ENCODE data around the gene FAM163A. TPM values are rescaled to one million over a fixed set of nuclear protein-coding genes. Genes with fewer than 3 reads are reported as not detected.

FAM163A gene
- total RNA-seq, 1 experiment from 2014 or later, result not detected

GRCh38 chr1:179731643-179732042, 11.4 kb upstream of the FAM163A start:
- peaks cover 2% of the 10 kb centered on the region; the same call in 1 of the 2 replicates for H3K27me3 ChIP-seq (replicated peaks; ENCODE audit: control insufficient read depth, insufficient read depth, low read length)
- Mint-ChIP-seq H3K9me3 (ENCODE audit: unreplicated experiment) (no peaks in the 10 kb centered on the region), H3K27ac (ENCODE audit: unreplicated experiment) (no peak overlapping the region), H3K27me3 (ENCODE audit: insufficient read depth, unreplicated experiment) (peaks cover 3% of the 10 kb centered on the region), H3K4me3 (ENCODE audit: unreplicated experiment) (no peak overlapping the region), H3K4me1 (ENCODE audit: low read depth, unreplicated experiment) (no peaks in the 10 kb centered on the region), H3K36me3 (ENCODE audit: insufficient read depth, unreplicated experiment) (no peaks in the 10 kb centered on the region)
- no peaks in the 10 kb centered on the region for H3K36me3 ChIP-seq (ENCODE audit: control insufficient read depth, insufficient read depth, low read length)
- BruUV-seq (replicated peaks), result no TSS peak
- no peak overlapping the region for H3K4me3 ChIP-seq (ENCODE audit: low read depth, low read length)
- TF ChIP-seq, protein P1, sequence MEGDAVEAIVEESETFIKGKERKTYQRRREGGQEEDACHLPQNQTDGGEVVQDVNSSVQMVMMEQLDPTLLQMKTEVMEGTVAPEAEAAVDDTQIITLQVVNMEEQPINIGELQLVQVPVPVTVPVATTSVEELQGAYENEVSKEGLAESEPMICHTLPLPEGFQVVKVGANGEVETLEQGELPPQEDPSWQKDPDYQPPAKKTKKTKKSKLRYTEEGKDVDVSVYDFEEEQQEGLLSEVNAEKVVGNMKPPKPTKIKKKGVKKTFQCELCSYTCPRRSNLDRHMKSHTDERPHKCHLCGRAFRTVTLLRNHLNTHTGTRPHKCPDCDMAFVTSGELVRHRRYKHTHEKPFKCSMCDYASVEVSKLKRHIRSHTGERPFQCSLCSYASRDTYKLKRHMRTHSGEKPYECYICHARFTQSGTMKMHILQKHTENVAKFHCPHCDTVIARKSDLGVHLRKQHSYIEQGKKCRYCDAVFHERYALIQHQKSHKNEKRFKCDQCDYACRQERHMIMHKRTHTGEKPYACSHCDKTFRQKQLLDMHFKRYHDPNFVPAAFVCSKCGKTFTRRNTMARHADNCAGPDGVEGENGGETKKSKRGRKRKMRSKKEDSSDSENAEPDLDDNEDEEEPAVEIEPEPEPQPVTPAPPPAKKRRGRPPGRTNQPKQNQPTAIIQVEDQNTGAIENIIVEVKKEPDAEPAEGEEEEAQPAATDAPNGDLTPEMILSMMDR (IDR thresholded peaks at IDR 0.05; ENCODE audit: insufficient read depth in 1 of 2, low read depth in 1 of 2, low read length in 1 of 2, severe bottlenecking in 1 of 2, unreplicated experiment in 1 of 2), result no peak
- intact Hi-C loops (cut with micrococcal nuclease; ENCODE audit: unreplicated experiment), result no loop called here
- ChIA-PET CTCF (no interaction called here), POLR2A (no interaction called here)
- DNase-seq, result no peak
- no peaks in the 10 kb centered on the region for H3K9me3 ChIP-seq
- H3K4me1 ChIP-seq, result no peaks in the 10 kb centered on the region

DNA sequence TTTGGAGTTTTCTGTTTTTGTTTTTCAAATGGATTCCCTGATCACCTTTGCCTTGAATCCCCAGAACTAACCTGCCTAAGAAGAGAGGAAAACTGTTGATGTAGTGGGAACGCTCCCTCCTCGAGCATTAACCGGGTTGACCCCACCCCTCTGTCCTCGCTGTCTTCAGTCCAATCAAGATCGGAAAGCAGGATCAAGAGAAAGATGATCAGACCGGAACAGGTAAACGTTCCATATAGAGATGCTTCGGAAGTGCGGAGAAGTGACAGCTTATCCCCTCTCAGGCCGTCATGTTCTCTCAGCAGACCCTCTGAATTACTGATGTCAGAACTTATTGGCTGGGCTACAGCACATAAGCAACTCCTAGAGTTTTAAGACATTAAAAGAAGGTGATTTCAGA, 800 bp upstream of the FAM163A start:
- TF ChIP-seq, protein P1 (IDR thresholded peaks at IDR 0.05; ENCODE audit: insufficient read depth in 1 of 2, low read depth in 1 of 2, low read length in 1 of 2, severe bottlenecking in 1 of 2, unreplicated experiment in 1 of 2), result no peak
- no peak for DNase-seq
- Histone ChIP-seq H3K4me3 (ENCODE audit: low read depth, low read length) (no peak overlapping the region), H3K9me3 (no peaks in the 10 kb centered on the region), H3K27me3 (replicated peaks; ENCODE audit: control insufficient read depth, insufficient read depth, low read length) (no peaks in the 10 kb centered on the region; the same call in 1 of the 2 replicates), H3K4me1 (no peaks in the 10 kb centered on the region), H3K36me3 (ENCODE audit: control insufficient read depth, insufficient read depth, low read length) (no peaks in the 10 kb centered on the region)
- ChIA-PET POLR2A (no interaction called here), CTCF (no interaction called here)
- no peaks in the 10 kb centered on the region for H3K4me1 Mint-ChIP-seq (ENCODE audit: low read depth, unreplicated experiment)
- H3K4me3 Mint-ChIP-seq (ENCODE audit: unreplicated experiment), result no peak overlapping the region
- no peaks in the 10 kb centered on the region for H3K36me3 Mint-ChIP-seq (ENCODE audit: insufficient read depth, unreplicated experiment)
- intact Hi-C loops (cut with micrococcal nuclease; ENCODE audit: unreplicated experiment), result no loop called here
- no TSS peak for BruUV-seq (replicated peaks)
- no peak overlapping the region for H3K27ac Mint-ChIP-seq (ENCODE audit: unreplicated experiment)
- no peaks in the 10 kb centered on the region for H3K9me3 Mint-ChIP-seq (ENCODE audit: unreplicated experiment)
- peaks cover 15% of the 10 kb centered on the region for H3K27me3 Mint-ChIP-seq (ENCODE audit: insufficient read depth, unreplicated experiment)

GRCh38 chr1:179743679-179744400, 749 bp downstream of the FAM163A start:
- H3K36me3 ChIP-seq (ENCODE audit: control insufficient read depth, insufficient read depth, low read length), result no peaks in the 10 kb centered on the region
- no TSS peak for BruUV-seq (replicated peaks)
- H3K9me3 Mint-ChIP-seq (ENCODE audit: unreplicated experiment), result no peaks in the 10 kb centered on the region
- ChIA-PET CTCF (no interaction called here), POLR2A (no interaction called here)
- H3K36me3 Mint-ChIP-seq (ENCODE audit: insufficient read depth, unreplicated experiment), result no peaks in the 10 kb centered on the region
- H3K27me3 Mint-ChIP-seq (ENCODE audit: insufficient read depth, unreplicated experiment), result peaks cover 18% of the 10 kb centered on the region
- TF ChIP-seq, protein P1 (IDR thresholded peaks at IDR 0.05; ENCODE audit: insufficient read depth in 1 of 2, low read depth in 1 of 2, low read length in 1 of 2, severe bottlenecking in 1 of 2, unreplicated experiment in 1 of 2), result no peak
- H3K9me3 ChIP-seq, result no peaks in the 10 kb centered on the region
- H3K27ac Mint-ChIP-seq (ENCODE audit: unreplicated experiment), result no peak overlapping the region
- DNase-seq, result no peak
- H3K4me3 Mint-ChIP-seq (ENCODE audit: unreplicated experiment), result no peak overlapping the region
- no peak overlapping the region for H3K4me3 ChIP-seq (ENCODE audit: low read depth, low read length)
- no peaks in the 10 kb centered on the region for H3K4me1 Mint-ChIP-seq (ENCODE audit: low read depth, unreplicated experiment)
- intact Hi-C loops (cut with micrococcal nuclease; ENCODE audit: unreplicated experiment), result no loop called here
- H3K4me1 ChIP-seq, result no peaks in the 10 kb centered on the region
- H3K27me3 ChIP-seq (replicated peaks; ENCODE audit: control insufficient read depth, insufficient read depth, low read length), result peaks cover 1% of the 10 kb centered on the region; the same call in 1 of the 2 replicates
